Panc1 (cell line): ENCODE measurements around the gene TSHZ1. TPM values are rescaled to one million over a fixed set of nuclear protein-coding genes. Genes with fewer than 3 reads are reported as not detected.

Source experiments
- ATAC-seq: fragments of 200-7000 bp; cut with Tn5 transposase; 2 replicates; pipeline ENCODE4 v1.9.1; 2020; ENCODE audit warnings: mild to moderate bottlenecking, moderate library complexity
- BruUV-seq: library from RNA; stranded (reverse); fragments of 400-500 nt; replicated peaks from 2 replicates; lab custom pipeline; 2021; lab: Mats Ljungman, UMichigan
- CTCF ChIA-PET: fragments of 300-600 bp; sonication (Branson Sonifier 250); formaldehyde crosslinking; loops from one replicate; lab custom pipeline; 2022; ENCODE audit warnings: antibody characterized with exemption; lab: Charles Lee
- POLR2A ChIA-PET: fragments of 300-600 bp; sonication (Branson Sonifier 250); formaldehyde crosslinking; loops from one replicate; lab custom pipeline; 2022; ENCODE audit warnings: antibody characterized with exemption; lab: Charles Lee
- DNase-seq: peaks from one replicate; pipeline ENCODE4 v3.0.0-alpha.2; 2010; ENCODE audit warnings: low read depth, low spot score
- H3K27ac ChIP-seq: 2 replicates; pipeline ENCODE4 v1.5.1; 2011; ENCODE audit warnings: mild to moderate bottlenecking, low read length, inconsistent platforms
- H3K27me3 ChIP-seq: fragments of 200-500 bp; sonication (Bioruptor generic); 2 replicates; pipeline ENCODE4 v1.6.0; 2014; ENCODE audit warnings: low read length, inconsistent platforms; ENCODE audit not compliant: control insufficient read depth, insufficient read depth
- H3K36me3 ChIP-seq: fragments of 200-500 bp; sonication (Bioruptor generic); 2 replicates; pipeline ENCODE4 v1.5.1; 2014; ENCODE audit warnings: inconsistent platforms, mild to moderate bottlenecking, low read length, moderate library complexity; ENCODE audit not compliant: control insufficient read depth, insufficient read depth
- H3K4me1 ChIP-seq: 2 replicates; pipeline ENCODE4 v1.5.1; 2011; ENCODE audit warnings: inconsistent platforms, mild to moderate bottlenecking, low read length, moderate library complexity; ENCODE audit not compliant: control insufficient read depth, insufficient read depth
- H3K4me3 ChIP-seq, 2 experiments: 2 replicates each; pipeline ENCODE4 v1.5.1; 2011 to 2012; ENCODE audit warnings: low read depth in 2 of 2, low read length in 2 of 2, mild to moderate bottlenecking in 2 of 2, inconsistent platforms in 1 of 2, moderate library complexity in 1 of 2
- H3K9me3 ChIP-seq: fragments of 200-500 bp; sonication (Bioruptor generic); 2 replicates; pipeline ENCODE4 v1.5.1; 2014; ENCODE audit warnings: low read depth, mild to moderate bottlenecking, inconsistent platforms, low read length, moderate library complexity; ENCODE audit not compliant: control insufficient read depth, insufficient read depth
- CTCF ChIP-seq: fragments of 450-650 bp; IDR thresholded peaks from 2 replicates; pipeline ENCODE4 v1.5.1; 2017; ENCODE audit warnings: mild to moderate bottlenecking
- POLR2AphosphoS5 ChIP-seq: IDR thresholded peaks from 2 replicates; pipeline ENCODE4 v1.6.1; 2012; ENCODE audit warnings: mild to moderate bottlenecking, low read depth, low read length, moderate library complexity
- SIN3A ChIP-seq: IDR thresholded peaks from 2 replicates; pipeline ENCODE4 v1.6.1; 2012; ENCODE audit warnings: low read depth, mild to moderate bottlenecking, low read length, moderate library complexity, borderline replicate concordance; ENCODE audit not compliant: insufficient read depth
- TCF7L2 ChIP-seq: IDR thresholded peaks from 2 replicates; pipeline ENCODE4 v1.6.1; 2011; ENCODE audit warnings: mild to moderate bottlenecking, low read depth, low read length, inconsistent platforms
- in situ Hi-C: cut with HindIII; loops from 2 replicates; pipeline ENCODE4 v1.10.0; 2016; ENCODE audit warnings: low sequenced_read_pairs, low pct_unique_long_range_greater_than_20kb
- intact Hi-C: fragments of 100-400 bp; cut with micrococcal nuclease; formaldehyde crosslinking; loops from one replicate; pipeline ENCODE4 v1.10.0; 2022; ENCODE audit not compliant: unreplicated experiment
- total RNA-seq: library from RNA; stranded (reverse); gene quantifications from one replicate; pipeline ENCODE4 v1.2.1, GENCODE V29; 2021; ENCODE audit not compliant: unreplicated experiment
- TF ChIP-seq, protein P1 (sequence below), 2 experiments: IDR thresholded peaks; 2 replicates each; pipeline ENCODE4 v1.6.1; 2011 to 2012; ENCODE audit warnings: low read depth in 2 of 2, control low read depth in 1 of 2, low read length in 1 of 2, mild to moderate bottlenecking in 1 of 2, moderate library complexity in 1 of 2; ENCODE audit not compliant: insufficient read depth in 1 of 2

Gene TSHZ1
- total RNA-seq, 1 experiment from 2014 or later = 10.0 TPM

DNA sequence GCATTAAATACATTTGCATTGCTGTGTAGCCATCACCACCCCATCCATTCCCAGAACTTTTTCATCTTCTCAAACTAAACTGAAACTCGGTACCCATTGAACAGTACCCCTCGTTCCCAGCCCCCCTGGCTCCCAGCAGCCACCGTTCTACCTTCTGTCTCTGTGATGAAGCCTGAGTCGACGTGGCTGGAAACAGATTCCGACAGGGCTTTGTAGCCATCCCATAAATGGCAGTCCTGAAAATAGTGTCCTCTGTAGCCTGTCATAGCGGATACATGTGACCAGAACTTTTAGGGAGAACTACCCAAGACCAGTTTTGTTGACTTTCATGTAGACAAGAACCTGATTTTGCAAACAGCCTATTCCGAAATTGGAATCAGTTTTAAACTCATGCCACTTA is 59.1 kb downstream of the TSHZ1 start:
- TF ChIP-seq TCF7L2 (no peak), CTCF (no peak), SIN3A (no peak), POLR2AphosphoS5 (no peak)
- TF ChIP-seq, protein P1, sequence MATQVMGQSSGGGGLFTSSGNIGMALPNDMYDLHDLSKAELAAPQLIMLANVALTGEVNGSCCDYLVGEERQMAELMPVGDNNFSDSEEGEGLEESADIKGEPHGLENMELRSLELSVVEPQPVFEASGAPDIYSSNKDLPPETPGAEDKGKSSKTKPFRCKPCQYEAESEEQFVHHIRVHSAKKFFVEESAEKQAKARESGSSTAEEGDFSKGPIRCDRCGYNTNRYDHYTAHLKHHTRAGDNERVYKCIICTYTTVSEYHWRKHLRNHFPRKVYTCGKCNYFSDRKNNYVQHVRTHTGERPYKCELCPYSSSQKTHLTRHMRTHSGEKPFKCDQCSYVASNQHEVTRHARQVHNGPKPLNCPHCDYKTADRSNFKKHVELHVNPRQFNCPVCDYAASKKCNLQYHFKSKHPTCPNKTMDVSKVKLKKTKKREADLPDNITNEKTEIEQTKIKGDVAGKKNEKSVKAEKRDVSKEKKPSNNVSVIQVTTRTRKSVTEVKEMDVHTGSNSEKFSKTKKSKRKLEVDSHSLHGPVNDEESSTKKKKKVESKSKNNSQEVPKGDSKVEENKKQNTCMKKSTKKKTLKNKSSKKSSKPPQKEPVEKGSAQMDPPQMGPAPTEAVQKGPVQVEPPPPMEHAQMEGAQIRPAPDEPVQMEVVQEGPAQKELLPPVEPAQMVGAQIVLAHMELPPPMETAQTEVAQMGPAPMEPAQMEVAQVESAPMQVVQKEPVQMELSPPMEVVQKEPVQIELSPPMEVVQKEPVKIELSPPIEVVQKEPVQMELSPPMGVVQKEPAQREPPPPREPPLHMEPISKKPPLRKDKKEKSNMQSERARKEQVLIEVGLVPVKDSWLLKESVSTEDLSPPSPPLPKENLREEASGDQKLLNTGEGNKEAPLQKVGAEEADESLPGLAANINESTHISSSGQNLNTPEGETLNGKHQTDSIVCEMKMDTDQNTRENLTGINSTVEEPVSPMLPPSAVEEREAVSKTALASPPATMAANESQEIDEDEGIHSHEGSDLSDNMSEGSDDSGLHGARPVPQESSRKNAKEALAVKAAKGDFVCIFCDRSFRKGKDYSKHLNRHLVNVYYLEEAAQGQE (IDR thresholded peaks at IDR 0.05; ENCODE audit: insufficient read depth in 1 of 2, low read depth in 2 of 2, low read length in 1 of 2) = no peak
- H3K36me3 ChIP-seq = no peaks in the 10 kb centered on the region
- H3K4me1 ChIP-seq = no peaks in the 10 kb centered on the region
- H3K4me3 ChIP-seq = no peak overlapping the region
- DNase-seq (no peak), ATAC-seq (no peak)
- no peaks in the 10 kb centered on the region for H3K27me3 ChIP-seq
- intact Hi-C loops = no loop called here
- in situ Hi-C loops = no loop called here
- H3K9me3 ChIP-seq = no peaks in the 10 kb centered on the region
- BruUV-seq = no TSS peak
- POLR2A ChIA-PET = no interaction called here
- H3K27ac ChIP-seq = no peak overlapping the region
- CTCF ChIA-PET = no interaction called here

DNA sequence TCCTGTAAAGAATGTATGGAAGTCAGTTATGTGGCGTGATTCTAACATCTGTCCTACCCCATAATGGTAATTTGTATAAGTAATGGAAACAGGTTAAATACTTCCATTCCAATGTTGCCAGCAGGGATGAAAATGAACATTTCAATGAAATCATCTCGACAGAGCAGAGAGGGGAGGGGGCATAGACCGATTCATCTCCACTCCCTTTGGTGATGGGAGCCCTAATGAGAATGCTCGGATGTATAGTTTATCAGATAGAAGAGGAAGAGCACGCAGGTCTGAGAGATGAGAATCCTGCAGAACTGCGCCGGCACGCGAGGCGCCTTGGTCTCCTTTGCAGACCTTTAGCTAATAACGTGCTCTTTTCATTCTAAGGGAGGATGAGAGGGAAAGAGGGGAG is 61.4 kb downstream of the TSHZ1 start:
- no peak for DNase-seq
- ChIA-PET CTCF (no interaction called here), POLR2A (no interaction called here)
- BruUV-seq = no TSS peak
- Histone ChIP-seq H3K36me3 (no peaks in the 10 kb centered on the region), H3K4me3 (no peak overlapping the region), H3K9me3 (no peaks in the 10 kb centered on the region), H3K4me1 (no peaks in the 10 kb centered on the region), H3K27ac (no peak overlapping the region), H3K27me3 (no peaks in the 10 kb centered on the region)
- TF ChIP-seq SIN3A = no peak
- no peak for TF ChIP-seq TCF7L2
- TF ChIP-seq, protein P1 (IDR thresholded peaks at IDR 0.05; ENCODE audit: insufficient read depth in 1 of 2, low read depth in 2 of 2, low read length in 1 of 2) = no peak
- TF ChIP-seq CTCF = no peak
- TF ChIP-seq POLR2AphosphoS5 = no peak
- ATAC-seq = no peak
- in situ Hi-C loops (no loop called here), intact Hi-C loops (no loop called here)
